Pancreas (tissue), 10 donors: ENCODE measurements around the gene ARL8B. TPM values are rescaled to one million over a fixed set of nuclear protein-coding genes. Genes with fewer than 3 reads are reported as not detected.

Experiments used
- ATAC-seq, 4 donors: fragments of 200-7000 bp; cut with Tn5 transposase; one replicate each; pipeline versions ENCODE4 v1.8.0 to v1.9.1; 2020; ENCODE audit warnings: mild to moderate bottlenecking in 4 of 4, moderate library complexity in 4 of 4
- DNase-seq, 6 donors: peaks; one replicate each; pipeline ENCODE4 v3.0.0-alpha.2; 2020
- FAIRE-seq: peaks from 2 replicates; lab custom pipeline; 2012; peaks lifted over from hg19 to GRCh38; lab: Jason Lieb, UNC
- H3K27ac ChIP-seq, 4 donors: fragments of 200-600 bp; sonication (generic); 1 replicate in 3 of 4; 2 replicates in 1 of 4; pipeline versions ENCODE4 v1.5.0 to v1.8.0; 2020
- H3K27me3 ChIP-seq, 4 donors: fragments of 200-600 bp; one replicate each; pipeline ENCODE4 v1.8.0; 2021
- H3K36me3 ChIP-seq, 3 donors: fragments of 200-600 bp; sonication (generic) in 1 of 3; one replicate each; pipeline versions ENCODE4 v1.5.0 to v1.8.0; 2020 to 2021
- H3K4me1 ChIP-seq, 3 donors: fragments of 200-600 bp; one replicate each; pipeline ENCODE4 v1.8.0; 2021
- H3K4me3 ChIP-seq, 4 donors: fragments of 200-600 bp; sonication (generic) in 2 of 4; one replicate each; pipeline versions ENCODE4 v1.5.0 to v1.8.0; 2020 to 2021
- H3K9me3 ChIP-seq, 4 donors: fragments of 200-600 bp; one replicate each; pipeline ENCODE4 v1.8.0; 2021
- WGBS, 2 donors: extraction: QIAGEN DNeasy Blood & Tissue Kit; methylation state at CpG; one replicate each; pipeline ENCODE4 v1.1.7; 2013; 5-methylcytosine and 5-hydroxymethylcytosine counted together
- intact Hi-C, 3 donors: fragments of 100-400 bp; cut with DNase I; formaldehyde crosslinking; loops; one replicate each; pipeline versions ENCODE4 v1.11.1 to v1.14.2; 2022
- polyA plus RNA-seq, 2 donors: library from polyadenylated mRNA; stranded (reverse); fragments of 200-250 nt; gene quantifications; one replicate each; pipeline ENCODE4 v1.2.3, GENCODE V29; 2013
- total RNA-seq, 6 donors: library from RNA; stranded (reverse); fragmentation: NEBNext Ultra II Directional in 4 of 6; extraction: Animal tissue kit (Norgen Biotek cat#: 25700) in 4 of 6; gene quantifications; one replicate each; pipeline versions ENCODE4 v1.2.1 to v1.2.4, GENCODE V29; 2021 to 2023
- TF ChIP-seq, protein P1 (sequence below), 4 donors: fragments of 200-600 bp; sonication (generic) in 3 of 4; IDR thresholded peaks; one replicate each; pipeline versions ENCODE4 v1.5.0 to v1.8.0; 2021; ENCODE audit warnings: antibody characterized with exemption in 4 of 4
- donor health status: healthy with polysubstance abuse.
- donor health status: DM: no; HTN: no; CAD: no; lungs with moderate emphysema.
- donor health status: DM: no; HTN: no; CAD: no.
- donor health status: control.
- donor health status: control.
- donor health status: Bipolar disorder and iron deficiency.
- donor health status: DM: yes; HTN: yes; CAD: no.
- donor health status: DM: no; HTN: no; CAD: no.
- donor health status: DM: no; HTN: no; CAD: no.
- donor health status: DM: yes; HTN: yes; CAD: no.

Gene ARL8B
- total and polyA plus RNA-seq, 8 donors, result 14.6 to 31.9 (median 24.4) TPM

DNA sequence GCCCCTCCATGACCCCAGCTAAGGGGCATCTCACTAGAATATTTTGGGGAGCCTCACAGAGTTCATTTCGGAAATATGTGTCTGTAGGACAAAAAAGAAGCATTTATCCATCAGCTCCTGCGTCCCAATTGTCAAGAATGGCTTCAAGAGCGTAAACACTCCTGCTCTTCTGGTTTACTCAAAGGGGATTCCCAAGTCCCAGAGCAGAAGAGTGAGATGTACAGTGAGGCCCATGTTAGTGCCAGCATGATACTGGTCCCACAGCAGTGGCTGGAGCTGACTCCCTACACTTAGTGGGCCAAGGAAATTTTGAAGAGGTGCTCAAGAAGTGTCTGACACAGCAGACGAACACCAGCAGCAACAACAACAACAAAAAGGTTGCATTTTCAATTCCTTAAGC lies 34.9 kb upstream of the ARL8B start:
- Histone ChIP-seq H3K4me3 (no peak overlapping the region), H3K27me3 (no peaks in the 10 kb centered on the region), H3K9me3 (no peaks in the 10 kb centered on the region), H3K4me1 (no peaks in the 10 kb centered on the region), H3K36me3 (no peaks in the 10 kb centered on the region), H3K27ac (no peak overlapping the region)
- WGBS, 2 donors, result 66 to 78% methylated on average over 4 of the region's 4 CpGs
- intact Hi-C loops, result no loop called here
- FAIRE-seq (no peak), DNase-seq (no peak), ATAC-seq (no peak)
- TF ChIP-seq, protein P1, sequence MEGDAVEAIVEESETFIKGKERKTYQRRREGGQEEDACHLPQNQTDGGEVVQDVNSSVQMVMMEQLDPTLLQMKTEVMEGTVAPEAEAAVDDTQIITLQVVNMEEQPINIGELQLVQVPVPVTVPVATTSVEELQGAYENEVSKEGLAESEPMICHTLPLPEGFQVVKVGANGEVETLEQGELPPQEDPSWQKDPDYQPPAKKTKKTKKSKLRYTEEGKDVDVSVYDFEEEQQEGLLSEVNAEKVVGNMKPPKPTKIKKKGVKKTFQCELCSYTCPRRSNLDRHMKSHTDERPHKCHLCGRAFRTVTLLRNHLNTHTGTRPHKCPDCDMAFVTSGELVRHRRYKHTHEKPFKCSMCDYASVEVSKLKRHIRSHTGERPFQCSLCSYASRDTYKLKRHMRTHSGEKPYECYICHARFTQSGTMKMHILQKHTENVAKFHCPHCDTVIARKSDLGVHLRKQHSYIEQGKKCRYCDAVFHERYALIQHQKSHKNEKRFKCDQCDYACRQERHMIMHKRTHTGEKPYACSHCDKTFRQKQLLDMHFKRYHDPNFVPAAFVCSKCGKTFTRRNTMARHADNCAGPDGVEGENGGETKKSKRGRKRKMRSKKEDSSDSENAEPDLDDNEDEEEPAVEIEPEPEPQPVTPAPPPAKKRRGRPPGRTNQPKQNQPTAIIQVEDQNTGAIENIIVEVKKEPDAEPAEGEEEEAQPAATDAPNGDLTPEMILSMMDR (IDR thresholded peaks at IDR 0.05), result no peak

DNA sequence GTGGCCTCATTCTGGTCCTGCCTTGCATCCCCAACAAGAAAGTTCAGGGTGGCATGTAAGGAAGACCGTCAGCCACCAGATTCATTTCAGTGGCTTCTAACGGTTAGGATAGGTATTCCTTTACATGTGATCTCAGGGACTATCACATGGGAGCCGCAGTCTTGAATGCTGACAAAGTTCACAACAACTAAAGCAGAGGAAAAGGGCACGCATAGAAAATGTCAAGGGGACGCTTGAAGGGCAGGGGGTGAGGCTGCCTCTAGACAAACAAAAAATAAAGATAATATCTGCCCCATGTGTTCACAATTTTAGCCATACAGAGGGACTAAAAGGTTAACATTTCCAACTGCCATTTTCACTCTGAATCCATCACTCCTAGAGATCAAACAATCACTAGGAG lies 31.9 kb upstream of the ARL8B start:
- WGBS, 2 donors, result 66 to 76% methylated on average over 5 of the region's 5 CpGs
- H3K9me3 ChIP-seq, result no peaks in the 10 kb centered on the region
- H3K36me3 ChIP-seq, result no peaks in the 10 kb centered on the region
- no peak for FAIRE-seq
- no peak for DNase-seq
- TF ChIP-seq, protein P1 (IDR thresholded peaks at IDR 0.05), result no peak
- no peak overlapping the region for H3K4me3 ChIP-seq
- H3K27ac ChIP-seq, result no peak overlapping the region
- ATAC-seq, result no peak
- no peaks in the 10 kb centered on the region for H3K4me1 ChIP-seq
- no peaks in the 10 kb centered on the region for H3K27me3 ChIP-seq
- intact Hi-C loops, result no loop called here

DNA sequence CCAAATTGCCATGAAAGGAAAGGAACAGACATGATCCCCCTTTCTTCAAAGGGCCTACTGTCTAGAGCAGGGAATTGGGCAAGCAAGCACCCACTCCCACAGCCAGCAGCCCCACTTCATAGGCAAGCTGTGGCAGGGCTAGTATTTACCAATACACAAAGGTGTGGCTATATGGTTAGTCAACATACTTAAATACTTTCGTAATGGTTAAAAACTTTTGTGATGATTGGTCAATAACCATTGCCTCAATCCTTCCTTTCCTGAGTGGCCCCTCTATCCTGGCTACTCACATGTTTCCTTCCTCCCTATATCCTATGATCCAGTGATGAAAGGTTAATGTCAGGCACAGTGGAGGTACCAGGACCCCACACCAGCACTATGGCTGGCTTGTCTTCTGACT lies 30.1 kb upstream of the ARL8B start:
- no peaks in the 10 kb centered on the region for H3K27me3 ChIP-seq
- H3K27ac ChIP-seq, result no peak overlapping the region
- no peaks in the 10 kb centered on the region for H3K36me3 ChIP-seq
- ATAC-seq, result no peak
- no peaks in the 10 kb centered on the region for H3K9me3 ChIP-seq
- TF ChIP-seq, protein P1 (IDR thresholded peaks at IDR 0.05), result no peak
- no peaks in the 10 kb centered on the region for H3K4me1 ChIP-seq
- no peak for FAIRE-seq
- DNase-seq, result no peak
- WGBS, 2 donors, result 84 to 95% methylated on average over 1 of the region's 1 CpG
- intact Hi-C loops, result no loop called here
- no peak overlapping the region for H3K4me3 ChIP-seq

DNA sequence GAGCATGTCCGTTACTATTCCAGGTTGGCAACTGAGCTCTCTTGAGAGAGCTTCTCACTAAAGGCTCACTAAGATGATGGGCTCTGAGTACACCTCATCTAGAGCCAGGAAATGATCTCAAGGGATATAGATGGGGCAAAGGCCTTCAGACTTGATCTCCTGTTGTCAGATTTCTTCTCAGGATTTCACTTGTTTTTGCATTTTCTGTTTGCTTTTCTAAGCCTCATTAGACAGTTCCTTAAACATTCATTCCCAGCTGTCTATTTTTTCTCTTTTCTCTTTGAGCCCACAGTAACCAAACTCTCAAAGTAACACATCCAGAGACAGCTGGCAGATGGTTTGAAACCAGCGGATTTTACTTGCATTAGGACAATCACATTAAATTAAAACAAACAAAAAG lies 28.4 kb upstream of the ARL8B start:
- no peak for FAIRE-seq

DNA sequence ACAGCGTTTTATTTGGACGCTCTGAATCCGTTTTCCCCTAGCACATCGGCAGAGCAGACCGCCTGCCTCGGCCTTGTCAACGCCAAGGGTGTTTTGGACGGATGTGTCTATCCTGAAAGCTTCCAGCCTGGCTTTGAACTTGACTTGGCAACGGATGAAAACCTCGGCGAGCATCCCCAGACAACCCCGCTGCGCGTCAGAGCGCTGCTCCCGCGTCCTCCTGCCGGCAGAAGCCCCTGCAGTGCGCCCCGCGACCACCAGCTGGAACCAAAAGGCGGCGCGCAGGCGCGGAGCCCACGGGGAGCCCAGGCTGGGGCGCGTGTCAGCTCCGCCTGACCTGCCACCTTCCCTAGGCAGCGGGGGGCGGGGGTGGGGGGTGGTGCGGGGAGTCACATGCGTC lies 26.2 kb upstream of the ARL8B start:
- ATAC-seq (peak in 1 of 4 donors; percentile 22), DNase-seq (no peak), FAIRE-seq (no peak)
- TF ChIP-seq, protein P1 (IDR thresholded peaks at IDR 0.05), result no peak
- Histone ChIP-seq H3K4me3 (no peak overlapping the region), H3K9me3 (no peaks in the 10 kb centered on the region), H3K36me3 (no peaks in the 10 kb centered on the region), H3K27me3 (no peaks in the 10 kb centered on the region), H3K4me1 (no peaks in the 10 kb centered on the region), H3K27ac (no peak overlapping the region)
- 8 to 9% methylated on average over 30 to 34 of the region's 34 CpGs for WGBS, 2 donors
- intact Hi-C loops, result no loop called here

More for the DNA sequence above, 28.4 kb upstream of the ARL8B start:
- intact Hi-C loops, result no loop called here
- H3K4me1 ChIP-seq, result no peaks in the 10 kb centered on the region
- H3K4me3 ChIP-seq, result no peak overlapping the region
- no peaks in the 10 kb centered on the region for H3K9me3 ChIP-seq
- WGBS, 2 donors, result 74 to 80% methylated on average over 2 of the region's 2 CpGs
- H3K36me3 ChIP-seq, result no peaks in the 10 kb centered on the region
- no peaks in the 10 kb centered on the region for H3K27me3 ChIP-seq
- ATAC-seq (peak in 2 of 4 donors; percentile 14 to 22), DNase-seq (no peak)
- no peak overlapping the region for H3K27ac ChIP-seq
- TF ChIP-seq, protein P1 (IDR thresholded peaks at IDR 0.05), result no peak
